ENCODE measurements around the gene ADGRF1.
"Not testable (repeated sequence)": the region's sequence is repeated elsewhere in the genome, so short reads cannot be mapped to it uniquely, and the experiment has no call there.

ADGRF1 gene

GRCh38 chr6:47042275-47042791 lies at the start of gene ADGRF1:
Gene ADGRF1, minus strand, starts transcription at chr6:47042332. Its CDS starts 13,271 bp downstream, at chr6:47029061.
- no peak for DNase-seq

DNA sequence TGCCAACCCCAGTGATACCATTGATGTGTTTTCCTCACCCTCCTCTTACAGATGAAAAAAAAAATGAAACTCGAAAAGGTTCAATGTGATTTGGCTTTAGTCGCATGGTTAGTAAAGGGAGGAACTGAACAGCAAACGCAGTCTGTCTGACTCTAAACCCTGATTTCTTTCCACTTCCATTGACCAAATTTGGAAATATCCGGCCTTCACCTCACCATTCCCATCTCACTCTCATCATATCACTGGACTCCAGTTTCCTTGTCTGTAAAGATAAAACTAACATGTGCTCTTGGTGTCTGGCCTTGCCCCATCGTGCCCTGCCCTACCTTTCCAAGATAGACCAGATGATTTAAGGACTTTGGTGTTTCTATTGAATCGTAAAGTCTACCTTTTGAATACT lies 48.7 kb upstream of the ADGRF1 start:
- DNase-seq: no peak

DNA sequence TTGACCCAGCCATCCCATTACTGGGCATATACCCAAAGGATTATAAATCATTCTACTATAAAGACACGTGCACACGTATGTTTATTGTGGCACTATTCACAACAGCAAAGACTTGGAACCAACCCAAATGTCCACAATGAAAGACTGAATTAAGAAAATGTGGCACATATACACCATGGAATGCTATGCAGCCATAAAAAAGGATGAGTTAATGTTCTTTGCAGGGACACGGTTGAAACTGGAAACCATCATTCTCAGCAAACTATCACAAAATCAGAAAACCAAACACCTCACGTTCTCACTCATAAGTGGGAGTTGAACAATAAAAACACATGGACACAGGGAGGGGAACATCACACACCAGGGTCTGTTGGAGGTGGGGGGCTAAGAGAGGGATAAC lies 47.3 kb upstream of the ADGRF1 start:
- DNase-seq: not testable (repeated sequence)

- no peak for DNase-seq
These were observed 44.1 kb upstream of the ADGRF1 start for GRCh38 chr6:47086051-47086770.

DNA sequence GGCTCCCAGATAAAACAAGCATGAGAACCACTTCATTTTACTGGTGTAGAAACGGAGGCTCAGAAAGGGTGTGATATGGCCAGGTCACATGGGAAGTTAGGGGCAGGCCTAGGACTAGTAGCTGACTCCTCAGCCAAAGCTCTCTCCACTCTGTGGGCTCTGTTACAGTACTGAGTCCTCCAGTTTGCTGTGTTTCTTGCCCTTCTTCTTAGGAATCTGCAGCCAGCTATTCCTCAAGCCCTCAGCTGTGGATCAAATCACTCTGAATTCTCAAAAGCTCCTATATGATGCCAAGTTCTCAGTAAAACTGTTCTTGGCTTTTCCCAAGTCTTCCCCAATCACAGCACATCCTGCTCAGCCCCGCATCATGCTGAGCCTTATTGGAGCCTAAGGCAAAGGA lies 42.5 kb upstream of the ADGRF1 start:
- no peak for DNase-seq

DNA sequence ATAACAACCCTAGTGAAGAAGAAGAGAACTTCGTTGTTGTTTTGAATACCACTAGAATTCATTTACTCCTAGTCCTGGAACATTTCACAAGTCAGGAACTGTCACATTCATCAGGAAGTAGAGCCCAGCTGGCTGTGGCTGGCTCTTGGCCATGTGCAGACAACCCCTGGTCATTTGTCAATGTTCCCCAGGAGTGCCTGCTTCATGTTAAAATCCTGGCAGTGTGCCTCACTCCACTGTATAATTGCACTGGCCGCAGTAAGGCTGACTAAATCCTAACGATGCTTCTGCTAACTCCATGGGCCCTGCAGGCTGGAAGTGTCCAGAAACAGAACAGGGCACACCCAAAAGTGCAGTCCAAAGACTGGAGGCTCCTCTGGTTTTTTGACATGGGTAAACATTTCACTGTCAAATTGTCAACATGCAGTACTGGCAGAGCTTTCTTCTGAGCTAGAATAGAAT lies 41.5 kb upstream of the ADGRF1 start:
- DNase-seq: no peak

GRCh38 chr6:47080083-47080596 lies 38.0 kb upstream of the ADGRF1 start:
- no peak for DNase-seq

- no peak for DNase-seq
These were observed 37.5 kb upstream of the ADGRF1 start for GRCh38 chr6:47079638-47080037.

GRCh38 chr6:47078991-47079390 lies 36.9 kb upstream of the ADGRF1 start:
- DNase-seq: no peak

- no peak for DNase-seq
These were observed 34.6 kb upstream of the ADGRF1 start for GRCh38 chr6:47076422-47077344.

GRCh38 chr6:47075741-47076421 lies 33.7 kb upstream of the ADGRF1 start:
- DNase-seq: no peak

- no peak for DNase-seq
These were observed 33.0 kb upstream of the ADGRF1 start for GRCh38 chr6:47075168-47075567.

DNA sequence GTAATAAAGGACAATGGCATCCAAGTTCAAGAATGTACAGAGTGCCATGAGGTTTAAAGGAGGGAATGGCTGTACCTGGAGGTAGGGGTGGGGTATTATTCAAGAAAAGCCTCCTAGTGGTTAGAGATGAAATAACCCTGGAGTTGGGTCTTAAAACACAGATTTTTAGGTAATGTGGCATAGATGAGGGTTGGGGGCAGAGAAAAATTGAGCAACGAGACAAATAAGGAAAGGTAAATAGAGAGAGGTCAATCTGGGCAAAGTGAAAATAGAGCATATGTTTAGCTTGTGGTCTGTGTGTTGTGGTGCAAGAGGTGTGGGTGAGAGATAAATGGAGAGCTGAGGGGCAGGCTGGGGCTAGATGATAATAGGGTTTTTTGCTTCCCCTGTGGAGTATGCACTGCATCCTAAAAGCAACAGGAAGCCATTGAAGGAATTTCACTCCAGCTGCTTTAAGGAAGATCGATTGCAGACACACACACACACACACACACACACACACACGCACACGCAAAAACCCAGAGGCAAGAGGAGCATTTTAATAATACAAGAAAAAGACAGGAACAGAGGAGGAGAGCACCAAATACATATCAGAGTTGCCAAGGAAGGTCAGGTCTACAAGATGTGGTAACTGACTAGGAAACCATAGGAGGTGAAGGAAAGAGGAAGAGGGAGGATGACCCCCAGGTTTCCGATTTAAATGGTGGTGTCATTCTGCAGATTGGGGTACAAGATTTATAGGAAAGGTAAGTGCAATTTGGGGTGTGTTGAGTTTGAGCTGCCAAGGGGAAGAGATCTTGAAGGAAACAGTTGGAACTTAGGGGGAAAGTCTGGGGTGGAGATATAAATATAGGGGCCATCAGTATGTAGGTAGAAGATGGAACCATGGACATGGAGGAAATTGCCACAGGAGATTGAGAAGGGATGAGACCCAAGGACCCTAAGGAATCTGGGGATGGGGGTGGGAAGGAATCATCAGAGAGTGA lies 31.3 kb upstream of the ADGRF1 start:
- no peak for DNase-seq

DNA sequence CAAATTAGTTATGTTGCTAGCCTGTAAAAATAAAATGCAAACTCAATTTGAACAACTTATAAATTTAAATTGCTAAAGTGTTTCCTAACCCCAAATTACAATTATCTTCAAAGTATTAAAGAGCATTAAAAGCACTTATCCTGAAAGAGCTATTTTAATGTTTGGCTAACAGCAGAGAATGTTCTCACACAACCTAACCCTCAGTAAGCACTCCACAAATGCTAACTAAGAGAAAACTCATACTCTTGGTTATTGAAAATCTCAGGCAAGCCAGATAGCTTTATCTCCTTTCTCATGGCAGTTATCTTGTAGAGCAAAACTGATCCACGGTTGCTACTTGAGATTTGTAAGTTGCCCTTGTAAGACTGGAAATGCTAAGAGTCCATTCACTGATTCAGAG lies 30.5 kb upstream of the ADGRF1 start:
- DNase-seq: no peak

DNA sequence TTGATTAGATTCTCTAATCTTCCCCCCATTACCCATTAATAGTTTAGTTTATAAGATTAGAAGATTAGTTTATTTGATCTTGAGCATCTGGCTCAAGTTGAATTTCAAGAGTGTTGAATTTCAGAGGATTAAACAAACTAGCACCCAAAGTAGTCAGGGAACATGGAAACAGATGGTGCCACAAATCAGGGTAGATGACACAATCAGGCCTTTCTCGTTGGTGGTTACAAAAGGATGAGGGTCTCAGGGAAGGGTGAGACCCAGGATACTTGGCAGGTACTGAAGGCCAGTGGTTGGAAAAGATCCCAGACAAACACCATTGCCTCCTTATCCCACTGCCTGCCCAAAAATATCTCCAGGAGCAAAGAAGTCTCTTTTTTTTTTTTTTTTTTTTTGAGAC lies 29.5 kb upstream of the ADGRF1 start:
- no peak for DNase-seq

- DNase-seq: no peak
These were observed 28.3 kb upstream of the ADGRF1 start for GRCh38 chr6:47070461-47070860.

DNA sequence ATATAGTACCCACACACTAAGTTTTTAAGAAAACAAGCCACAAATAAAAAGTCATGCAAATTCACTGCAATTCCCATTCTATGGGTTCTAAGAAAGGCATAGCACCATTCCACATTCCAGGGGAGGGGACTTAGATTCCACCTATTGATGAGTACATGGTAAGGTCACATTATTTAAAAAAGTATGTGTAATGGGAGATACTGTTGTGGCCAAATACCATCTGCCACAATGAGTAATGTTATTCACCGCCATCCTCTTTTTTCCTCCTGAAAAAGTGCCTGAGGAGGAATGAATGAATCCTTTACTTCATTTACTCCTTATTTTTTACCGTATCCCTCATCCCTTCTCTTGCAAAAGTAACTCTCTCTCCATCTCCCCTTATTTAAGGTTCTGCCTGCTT lies 27.0 kb upstream of the ADGRF1 start:
- DNase-seq: no peak

DNA sequence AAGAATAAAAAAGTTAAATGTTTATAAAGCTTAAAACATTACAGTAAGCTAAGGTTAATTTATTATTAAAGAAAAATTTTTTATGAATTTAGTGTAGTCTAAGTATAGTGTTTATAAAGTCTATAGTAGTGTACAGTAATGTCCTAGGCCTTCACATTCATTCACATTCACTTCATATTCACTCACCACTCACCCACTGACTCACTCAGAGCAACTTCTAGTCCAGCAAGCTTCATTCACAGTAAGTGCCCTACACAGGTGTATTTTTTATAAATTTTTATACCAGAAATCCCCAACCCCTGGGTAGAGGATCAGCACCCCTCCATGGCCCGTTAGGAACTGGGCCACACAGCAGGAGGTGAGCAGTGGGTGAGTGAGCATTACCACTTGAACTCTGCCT lies 24.3 kb upstream of the ADGRF1 start:
- DNase-seq: no peak

- no peak for DNase-seq
These were observed 22.1 kb upstream of the ADGRF1 start for GRCh38 chr6:47064274-47064673.

GRCh38 chr6:47062346-47062745 lies 20.2 kb upstream of the ADGRF1 start:
- no peak for DNase-seq

Data from SW 1271 (cell line).